Hematopoietic multipotent progenitor cell treated with erythropoietin and hydrocortisone succinate and interleukin-3 and kit ligand, for 17 days (in vitro differentiated cells): ENCODE measurements around the gene CENPP.

Experiments used
- DNase-seq: peaks from one replicate; pipeline ENCODE4 v3.0.0-alpha.2; 2015; ENCODE audit warnings: low spot score

CENPP gene

GRCh38 chr9:92325269-92325990 is at the start of gene CENPP, which contains the start of gene NOL8:
TSS of gene CENPP (plus strand) at chr9:92325953.
TSS of gene NOL8 (minus strand) at chr9:92325350. CDS start at chr9:92324161, 1,189 bp downstream.
- peak; percentile 93 for DNase-seq

GRCh38 chr9:92276331-92277032 is 49.3 kb upstream of the CENPP start:
- DNase-seq: no peak

- DNase-seq: no peak
Measured at GRCh38 chr9:92278110-92278509, 47.6 kb upstream of the CENPP start.

DNA sequence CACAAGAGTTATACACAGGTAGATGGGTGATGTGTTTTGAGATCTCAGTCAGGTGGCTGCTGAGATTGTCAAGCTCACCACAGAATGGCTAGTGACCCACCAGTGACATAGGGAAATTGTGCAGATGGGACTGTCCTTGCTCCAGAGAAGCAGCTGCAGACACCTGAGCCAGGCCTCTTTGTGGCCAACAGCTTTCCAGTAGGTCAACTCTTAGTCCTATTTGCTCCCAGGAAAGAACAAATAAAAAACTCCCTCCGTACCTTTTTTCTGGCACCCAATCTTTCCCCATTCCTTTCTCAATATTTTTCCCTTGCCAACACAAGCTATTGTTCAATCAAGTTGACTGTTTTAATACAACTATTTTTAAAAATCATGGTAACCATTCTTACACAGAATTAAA is 46.5 kb upstream of the CENPP start:
- no peak for DNase-seq

GRCh38 chr9:92289708-92290390 is 35.9 kb upstream of the CENPP start:
- DNase-seq: no peak

GRCh38 chr9:92290785-92291429 is 34.8 kb upstream of the CENPP start:
- DNase-seq: peak; percentile 19

DNA sequence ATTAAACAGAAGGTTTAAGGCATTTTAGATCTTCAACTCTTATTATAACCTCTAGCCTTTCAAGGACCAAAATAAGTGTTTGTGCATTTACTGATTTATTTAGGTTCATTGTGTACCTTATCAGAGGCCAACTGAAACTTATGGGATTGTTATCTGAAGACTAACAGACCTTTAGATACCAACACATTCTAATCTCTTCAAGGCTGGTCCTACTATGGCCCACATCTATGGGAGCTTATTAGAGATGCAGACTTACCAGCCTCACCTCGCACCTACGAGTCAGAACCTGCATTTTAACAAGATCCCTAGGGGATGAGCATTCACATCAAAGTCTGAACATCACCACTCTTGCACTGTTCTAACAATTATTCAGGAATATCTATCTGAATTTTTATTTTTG is 34.2 kb upstream of the CENPP start:
- DNase-seq: peak; percentile 16

GRCh38 chr9:92292338-92293074 is 33.2 kb upstream of the CENPP start:
- peak; percentile 33 for DNase-seq

- peak; percentile 63 for DNase-seq
Measured at GRCh38 chr9:92293075-92293354, 32.7 kb upstream of the CENPP start.

GRCh38 chr9:92293452-92294296 is 32.1 kb upstream of the CENPP start, which contains the start of gene IARS1:
TSS of gene IARS1 (minus strand) at chr9:92293697. CDS start at chr9:92289419, 4,278 bp downstream.
- peak; percentile 98 for DNase-seq

DNA sequence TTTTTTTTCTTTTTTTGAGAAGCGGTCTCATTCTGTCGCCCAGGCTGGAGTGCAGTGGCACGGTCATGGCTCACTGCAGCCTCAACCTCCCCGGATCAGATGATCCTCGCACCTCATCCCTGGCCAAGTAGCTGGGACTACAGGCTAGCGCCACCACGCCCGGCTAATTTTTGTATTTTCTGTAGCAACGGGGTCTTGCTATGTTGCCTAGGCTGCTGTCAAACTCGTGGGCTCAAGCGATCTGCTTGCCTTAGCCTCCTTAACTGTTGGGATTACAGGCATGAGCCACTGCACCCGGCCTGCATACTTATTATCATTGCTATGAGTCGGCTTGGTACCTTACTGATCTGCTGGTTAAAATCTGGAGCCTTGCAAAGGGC is 31.5 kb upstream of the CENPP start:
- DNase-seq: peak; percentile 53

DNA sequence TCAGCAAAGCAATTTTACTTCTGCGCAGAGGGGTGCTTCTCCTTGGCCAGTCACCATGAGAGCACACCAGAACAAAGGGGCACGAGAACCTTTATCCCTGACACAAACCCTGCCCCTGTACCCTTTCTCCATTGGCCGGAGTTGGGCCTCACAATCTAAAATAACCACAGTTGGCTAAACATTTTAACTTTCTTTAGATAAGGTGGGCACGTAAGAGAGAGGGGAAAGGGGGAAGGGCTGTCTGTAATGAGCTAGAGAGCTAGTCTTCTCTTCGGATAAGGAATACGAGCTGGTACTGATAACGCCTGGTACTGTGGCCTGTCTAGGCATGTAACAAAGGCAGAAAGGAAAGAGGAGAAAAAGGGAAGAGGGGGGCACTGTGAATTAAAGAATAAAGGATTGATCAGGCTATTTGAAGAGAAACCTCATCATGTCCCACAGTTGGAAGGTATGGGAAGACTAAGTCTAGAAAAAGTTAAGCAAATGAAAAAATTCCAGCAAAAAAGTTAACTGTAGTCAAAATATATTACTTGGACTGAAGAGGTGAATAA is 30.4 kb upstream of the CENPP start:
- DNase-seq: peak; percentile 51

- peak; percentile 47 for DNase-seq
Measured at GRCh38 chr9:92295827-92296258, 29.9 kb upstream of the CENPP start.

GRCh38 chr9:92297611-92298010 is 28.1 kb upstream of the CENPP start:
- DNase-seq: no peak

GRCh38 chr9:92298036-92298435 is 27.7 kb upstream of the CENPP start:
- DNase-seq: no peak

DNA sequence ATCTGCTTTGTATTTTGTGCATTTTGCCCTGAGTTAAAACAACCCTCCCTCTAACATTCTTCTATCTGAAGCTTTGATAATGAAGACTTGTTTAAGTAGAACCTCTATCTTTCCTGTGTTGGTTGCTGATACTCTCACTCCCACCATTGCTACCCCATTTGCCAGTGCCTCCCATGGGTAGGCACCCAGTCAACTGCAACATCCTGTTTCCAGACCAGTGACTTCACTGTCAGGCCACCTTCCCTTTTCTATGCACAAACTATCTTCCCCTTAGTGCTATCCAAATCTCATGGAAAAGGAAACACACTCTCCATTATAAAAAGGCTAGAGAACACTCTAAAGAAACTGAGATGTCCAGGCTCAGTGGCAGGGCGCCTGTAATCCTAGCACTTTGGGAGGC is 26.6 kb upstream of the CENPP start:
- DNase-seq: no peak

GRCh38 chr9:92300936-92301335 is 24.8 kb upstream of the CENPP start:
- DNase-seq: no peak

GRCh38 chr9:92308893-92309292 is 16.9 kb upstream of the CENPP start:
- DNase-seq: no peak

GRCh38 chr9:92310562-92310961 is 15.2 kb upstream of the CENPP start:
- no peak for DNase-seq

DNA sequence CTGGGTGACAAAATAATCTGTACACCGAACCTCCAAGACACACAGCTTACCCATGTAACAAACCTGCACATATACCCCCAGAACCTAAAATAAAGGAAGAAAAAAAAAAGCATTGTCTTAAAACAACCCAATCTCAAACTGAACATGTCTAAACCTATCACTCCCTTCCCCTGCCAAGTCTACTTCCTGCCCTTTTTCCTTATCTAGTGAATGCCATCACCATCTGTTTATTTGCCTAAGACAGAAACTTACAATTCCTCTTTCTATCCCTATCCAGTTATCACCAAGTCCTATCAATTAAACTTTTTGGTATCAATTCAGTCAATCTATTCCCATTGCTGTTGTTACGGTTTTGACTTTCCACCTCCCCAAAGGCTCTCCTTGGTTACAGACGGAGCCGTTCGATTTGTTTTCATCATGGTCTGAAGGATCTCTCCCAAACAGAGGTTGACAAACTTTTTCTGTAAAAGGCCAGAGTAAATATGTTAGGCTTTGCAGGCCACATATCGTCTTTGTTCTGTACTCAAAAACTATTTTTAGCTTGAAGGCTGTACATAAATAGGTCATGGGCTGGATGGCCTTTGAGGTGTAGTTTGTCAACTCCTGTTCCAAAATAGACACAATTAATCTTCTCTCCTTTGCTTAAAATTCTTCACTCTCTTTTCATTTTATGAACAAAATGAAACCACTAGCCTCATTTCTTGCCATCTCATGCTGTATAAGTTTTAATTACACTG is 12.7 kb upstream of the CENPP start:
- DNase-seq: no peak
